Astrocyte (in vitro differentiated cells and primary cell): ENCODE data around the gene C22orf31. TPM values are rescaled to one million over a fixed set of nuclear protein-coding genes. Genes with fewer than 3 reads are reported as not detected.

ENCODE experiments used
- DNase-seq: peaks from one replicate; pipeline ENCODE4 v3.0.0-alpha.2; 2010; ENCODE audit warnings: low read depth
- FAIRE-seq: peaks from 2 replicates; lab custom pipeline; 2011; peaks lifted over from hg19 to GRCh38; lab: Jason Lieb, UNC
- H2AFZ ChIP-seq: 2 replicates; pipeline ENCODE4 v1.6.0; 2012; ENCODE audit warnings: low read depth, low read length, inconsistent platforms
- H3K27ac ChIP-seq: 2 replicates; pipeline ENCODE4 v1.5.1; 2011; ENCODE audit warnings: low read depth, low read length, inconsistent platforms
- H3K27me3 ChIP-seq: 2 replicates; pipeline ENCODE4 v1.6.0; 2011; ENCODE audit warnings: low read length, inconsistent platforms; ENCODE audit not compliant: insufficient read depth
- H3K36me3 ChIP-seq: 2 replicates; pipeline ENCODE4 v1.5.1; 2011; ENCODE audit warnings: low read length, inconsistent platforms; ENCODE audit not compliant: insufficient read depth
- H3K4me1 ChIP-seq: 2 replicates; pipeline ENCODE4 v1.5.1; 2011; ENCODE audit warnings: low read length, inconsistent platforms; ENCODE audit not compliant: insufficient read depth
- H3K4me2 ChIP-seq: 2 replicates; pipeline ENCODE4 v1.6.0; 2012; ENCODE audit warnings: low read length, inconsistent platforms
- H3K4me3 ChIP-seq: 2 replicates; pipeline ENCODE4 v1.5.1; 2011; ENCODE audit warnings: low read depth, mild to moderate bottlenecking, low read length, inconsistent platforms; ENCODE audit not compliant: insufficient read depth
- H3K79me2 ChIP-seq: 2 replicates; pipeline ENCODE4 v1.6.0; 2012; ENCODE audit warnings: mild to moderate bottlenecking, low read length, inconsistent platforms; ENCODE audit not compliant: insufficient read depth
- H3K9ac ChIP-seq: 2 replicates; pipeline ENCODE4 v1.6.0; 2012; ENCODE audit warnings: mild to moderate bottlenecking, low read length, inconsistent platforms
- H3K9me3 ChIP-seq: 2 replicates; pipeline ENCODE4 v1.5.1; 2012; ENCODE audit warnings: low read depth, mild to moderate bottlenecking, low read length, inconsistent platforms; ENCODE audit not compliant: insufficient read depth
- H4K20me1 ChIP-seq: 2 replicates; pipeline ENCODE4 v1.6.0; 2012; ENCODE audit warnings: low read length, inconsistent platforms; ENCODE audit not compliant: insufficient read depth
- H3K27ac Mint-ChIP-seq: one replicate; pipeline ENCODE4 v1.8.0; 2021; ENCODE audit warnings: mild to moderate bottlenecking, mixed read lengths; ENCODE audit not compliant: unreplicated experiment
- H3K27me3 Mint-ChIP-seq: one replicate; pipeline ENCODE4 v1.8.0; 2021; ENCODE audit warnings: low read depth, mixed read lengths; ENCODE audit not compliant: unreplicated experiment
- H3K36me3 Mint-ChIP-seq: one replicate; pipeline ENCODE4 v1.8.0; 2021; ENCODE audit warnings: low read depth, mixed read lengths; ENCODE audit not compliant: unreplicated experiment
- H3K4me1 Mint-ChIP-seq: one replicate; pipeline ENCODE4 v1.8.0; 2021; ENCODE audit warnings: low read depth, mixed read lengths; ENCODE audit not compliant: unreplicated experiment
- H3K4me3 Mint-ChIP-seq: one replicate; pipeline ENCODE4 v1.8.0; 2021; ENCODE audit warnings: mild to moderate bottlenecking, moderate library complexity, mixed read lengths; ENCODE audit not compliant: unreplicated experiment
- H3K9me3 Mint-ChIP-seq: one replicate; pipeline ENCODE4 v1.8.0; 2021; ENCODE audit warnings: mild to moderate bottlenecking, mixed read lengths; ENCODE audit not compliant: unreplicated experiment
- EZH2 ChIP-seq: IDR thresholded peaks from 2 replicates; pipeline ENCODE4 v1.6.1; 2012; ENCODE audit warnings: mild to moderate bottlenecking, low read length, inconsistent platforms; ENCODE audit not compliant: insufficient read depth
- total RNA-seq: library from RNA; stranded (reverse); gene quantifications from 2 replicates; pipeline ENCODE4 v1.2.1, GENCODE V29; 2021
- TF ChIP-seq, protein P1 (sequence below): IDR thresholded peaks from 2 replicates; pipeline ENCODE4 v1.5.1; 2011; ENCODE audit warnings: low read depth, mild to moderate bottlenecking, inconsistent platforms, low read length, moderate library complexity; ENCODE audit not compliant: insufficient read depth

Gene C22orf31
- total RNA-seq, 1 donor from 2014 or later = not detected

DNA sequence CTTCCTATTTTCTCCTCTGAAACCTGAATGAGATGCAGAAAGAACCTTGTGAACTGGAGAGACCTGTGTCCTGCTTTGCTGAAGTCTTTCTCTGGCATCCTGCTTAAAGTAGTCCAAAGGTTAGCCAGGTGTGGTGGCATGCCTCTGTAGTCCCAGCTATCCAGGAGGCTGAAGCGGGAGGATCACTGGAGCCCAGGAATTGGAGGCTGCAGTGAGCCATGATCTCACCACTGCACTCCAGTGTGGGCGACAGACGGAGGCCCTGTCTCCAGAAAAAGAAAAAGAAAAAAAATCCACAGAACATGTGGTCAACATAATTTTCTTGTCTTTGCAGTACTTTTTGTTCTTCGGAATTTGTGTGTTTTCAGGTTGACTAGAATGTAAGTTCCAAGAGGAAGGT, 8.9 kb upstream of the C22orf31 start:
- Histone ChIP-seq H3K4me1 (peaks cover 14% of the 10 kb centered on the region), H3K36me3 (no peaks in the 10 kb centered on the region), H4K20me1 (no peaks in the 10 kb centered on the region), H2AFZ (no peak overlapping the region), H3K27ac (no peak overlapping the region), H3K4me3 (no peak overlapping the region), H3K4me2 (no peak overlapping the region), H3K79me2 (no peaks in the 10 kb centered on the region), H3K27me3 (peaks cover 28% of the 10 kb centered on the region), H3K9me3 (no peaks in the 10 kb centered on the region), H3K9ac (no peak overlapping the region)
- Mint-ChIP-seq H3K36me3 (no peaks in the 10 kb centered on the region), H3K9me3 (no peaks in the 10 kb centered on the region), H3K27ac (no peak overlapping the region), H3K4me1 (no peaks in the 10 kb centered on the region), H3K27me3 (peaks cover 48% of the 10 kb centered on the region), H3K4me3 (no peak overlapping the region)
- no peak for FAIRE-seq
- no peak for TF ChIP-seq EZH2
- TF ChIP-seq, protein P1, sequence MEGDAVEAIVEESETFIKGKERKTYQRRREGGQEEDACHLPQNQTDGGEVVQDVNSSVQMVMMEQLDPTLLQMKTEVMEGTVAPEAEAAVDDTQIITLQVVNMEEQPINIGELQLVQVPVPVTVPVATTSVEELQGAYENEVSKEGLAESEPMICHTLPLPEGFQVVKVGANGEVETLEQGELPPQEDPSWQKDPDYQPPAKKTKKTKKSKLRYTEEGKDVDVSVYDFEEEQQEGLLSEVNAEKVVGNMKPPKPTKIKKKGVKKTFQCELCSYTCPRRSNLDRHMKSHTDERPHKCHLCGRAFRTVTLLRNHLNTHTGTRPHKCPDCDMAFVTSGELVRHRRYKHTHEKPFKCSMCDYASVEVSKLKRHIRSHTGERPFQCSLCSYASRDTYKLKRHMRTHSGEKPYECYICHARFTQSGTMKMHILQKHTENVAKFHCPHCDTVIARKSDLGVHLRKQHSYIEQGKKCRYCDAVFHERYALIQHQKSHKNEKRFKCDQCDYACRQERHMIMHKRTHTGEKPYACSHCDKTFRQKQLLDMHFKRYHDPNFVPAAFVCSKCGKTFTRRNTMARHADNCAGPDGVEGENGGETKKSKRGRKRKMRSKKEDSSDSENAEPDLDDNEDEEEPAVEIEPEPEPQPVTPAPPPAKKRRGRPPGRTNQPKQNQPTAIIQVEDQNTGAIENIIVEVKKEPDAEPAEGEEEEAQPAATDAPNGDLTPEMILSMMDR = no peak
- no peak for DNase-seq

DNA sequence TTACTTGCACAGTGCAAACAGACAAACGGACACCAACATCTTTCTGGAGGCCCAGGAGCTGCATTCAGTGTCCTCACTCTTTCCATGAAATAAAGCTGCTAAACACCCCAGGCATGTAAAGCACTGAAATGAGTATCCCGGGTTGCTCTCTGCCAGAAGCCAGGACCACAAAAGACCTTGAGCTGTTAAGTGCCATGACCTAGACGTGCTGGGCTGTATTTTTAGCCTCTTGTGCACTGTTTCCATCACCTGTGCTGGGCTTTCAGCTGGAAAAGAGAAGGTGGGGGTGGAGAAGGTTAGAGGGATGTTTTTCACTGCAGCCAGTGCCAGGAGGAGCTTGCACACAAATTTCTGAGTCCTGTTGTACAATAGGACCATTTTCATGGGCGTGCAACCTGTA, 7.8 kb upstream of the C22orf31 start:
- no peak overlapping the region for H3K4me2 ChIP-seq
- FAIRE-seq (no peak), DNase-seq (no peak)
- peaks cover 14% of the 10 kb centered on the region for H3K4me1 ChIP-seq
- H3K36me3 Mint-ChIP-seq = no peaks in the 10 kb centered on the region
- H3K27me3 ChIP-seq = peaks cover 28% of the 10 kb centered on the region
- peaks cover 48% of the 10 kb centered on the region for H3K27me3 Mint-ChIP-seq
- no peaks in the 10 kb centered on the region for H4K20me1 ChIP-seq
- no peak overlapping the region for H2AFZ ChIP-seq
- H3K9me3 Mint-ChIP-seq = no peaks in the 10 kb centered on the region
- H3K9me3 ChIP-seq = no peaks in the 10 kb centered on the region
- TF ChIP-seq EZH2 = no peak
- TF ChIP-seq, protein P1 = no peak
- no peaks in the 10 kb centered on the region for H3K79me2 ChIP-seq
- no peak overlapping the region for H3K27ac Mint-ChIP-seq
- no peak overlapping the region for H3K9ac ChIP-seq
- no peak overlapping the region for H3K4me3 ChIP-seq
- no peak overlapping the region for H3K27ac ChIP-seq
- no peaks in the 10 kb centered on the region for H3K4me1 Mint-ChIP-seq
- no peaks in the 10 kb centered on the region for H3K36me3 ChIP-seq
- H3K4me3 Mint-ChIP-seq = no peak overlapping the region

DNA sequence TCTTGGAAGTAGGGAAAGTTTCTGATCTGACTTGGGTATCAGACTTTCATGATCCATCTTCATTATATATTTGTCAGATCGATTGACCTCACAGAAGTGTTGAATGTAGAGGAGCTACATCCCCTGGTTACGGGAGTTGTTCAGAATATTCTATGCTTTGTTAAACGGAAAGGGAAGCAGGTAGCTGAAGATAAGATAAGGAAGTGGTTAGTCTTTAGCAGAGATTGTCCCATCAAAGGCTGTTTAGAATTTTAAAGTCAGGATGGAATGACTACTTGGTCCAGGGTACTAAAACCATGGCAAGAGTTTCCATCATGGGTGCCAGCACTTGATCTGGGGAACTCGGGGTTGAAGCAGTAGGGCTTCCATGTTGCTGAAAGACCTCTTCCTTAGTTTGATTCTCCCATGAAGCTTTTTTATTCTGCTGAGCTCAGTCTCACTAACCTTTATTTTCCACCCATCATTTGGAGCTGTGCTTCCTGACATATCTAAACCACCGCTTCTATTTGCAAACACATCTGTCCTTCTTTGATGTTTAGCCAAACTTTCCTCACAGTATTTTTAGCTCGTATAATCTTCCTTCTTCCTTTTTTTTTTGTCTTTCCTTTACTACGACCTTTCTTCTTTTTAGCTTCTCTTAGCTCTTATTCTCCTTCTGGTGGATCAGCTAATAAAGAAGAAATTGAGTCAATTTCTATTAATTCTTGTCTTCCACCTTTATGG, 4.0 kb upstream of the C22orf31 start:
- Mint-ChIP-seq H3K27me3 (peaks cover 49% of the 10 kb centered on the region), H3K9me3 (no peaks in the 10 kb centered on the region)

More for the DNA sequence above, 4.0 kb upstream of the C22orf31 start:
- peaks cover 9% of the 10 kb centered on the region for H3K27me3 ChIP-seq
- TF ChIP-seq, protein P1 = no peak
- TF ChIP-seq EZH2 = no peak
- H3K36me3 ChIP-seq = no peaks in the 10 kb centered on the region
- no peaks in the 10 kb centered on the region for H4K20me1 ChIP-seq
- no peak overlapping the region for H3K4me2 ChIP-seq
- H3K9me3 ChIP-seq = no peaks in the 10 kb centered on the region
- FAIRE-seq = no peak
- no peaks in the 10 kb centered on the region for H3K36me3 Mint-ChIP-seq
- no peak overlapping the region for H3K4me3 Mint-ChIP-seq
- no peaks in the 10 kb centered on the region for H3K4me1 Mint-ChIP-seq
- no peak overlapping the region for H2AFZ ChIP-seq
- H3K27ac ChIP-seq = no peak overlapping the region
- H3K4me1 ChIP-seq = no peaks in the 10 kb centered on the region
- no peak overlapping the region for H3K9ac ChIP-seq
- H3K79me2 ChIP-seq = no peaks in the 10 kb centered on the region
- H3K4me3 ChIP-seq = no peak overlapping the region
- H3K27ac Mint-ChIP-seq = no peak overlapping the region
- no peak for DNase-seq
